HEK293 (cell line): ENCODE measurements around the gene SYNGR4.

ENCODE experiments used
- AEBP2 ChIP-seq: fragments of 450-650 bp; formaldehyde crosslinking; IDR thresholded peaks from 2 replicates; pipeline ENCODE4 v1.5.1; 2016; ENCODE audit warnings: missing biosample characterization, missing genetic modification characterization, borderline replicate concordance
- ATF2 ChIP-seq: fragments of 450-650 bp; formaldehyde crosslinking; IDR thresholded peaks from 2 replicates; pipeline ENCODE4 v1.5.1; 2016; ENCODE audit warnings: missing biosample characterization, missing genetic modification characterization, low read depth
- EGR2 ChIP-seq: fragments of 450-650 bp; formaldehyde crosslinking; IDR thresholded peaks from 2 replicates; pipeline ENCODE4 v1.5.1; 2016; ENCODE audit warnings: low read depth, missing biosample characterization, missing genetic modification characterization
- HIC1 ChIP-seq: fragments of 450-650 bp; formaldehyde crosslinking; IDR thresholded peaks from 2 replicates; pipeline ENCODE4 v1.5.1; 2016; ENCODE audit warnings: missing biosample characterization, missing genetic modification characterization
- KLF10 ChIP-seq: fragments of 450-650 bp; IDR thresholded peaks from 2 replicates; pipeline ENCODE4 v1.5.1; 2018; ENCODE audit warnings: missing biosample characterization, mild to moderate bottlenecking, missing genetic modification characterization
- KLF9 ChIP-seq: fragments of 450-650 bp; formaldehyde crosslinking; IDR thresholded peaks from 2 replicates; pipeline ENCODE4 v1.5.1; 2016; ENCODE audit warnings: missing biosample characterization, missing genetic modification characterization, low read depth
- OVOL3 ChIP-seq: fragments of 450-650 bp; formaldehyde crosslinking; IDR thresholded peaks from 2 replicates; pipeline ENCODE4 v1.5.1; 2016; ENCODE audit warnings: missing biosample characterization, missing genetic modification characterization
- SCRT1 ChIP-seq: fragments of 450-650 bp; formaldehyde crosslinking; IDR thresholded peaks from 2 replicates; pipeline ENCODE4 v1.5.1; 2016; ENCODE audit warnings: missing biosample characterization, missing genetic modification characterization, borderline replicate concordance
- ZFHX2 ChIP-seq: fragments of 450-650 bp; formaldehyde crosslinking; conservative IDR thresholded peaks from 2 replicates; pipeline ENCODE4 v1.5.1; 2016; ENCODE audit warnings: missing biosample characterization, missing genetic modification characterization
- ZNF239 ChIP-seq: fragments of 450-650 bp; formaldehyde crosslinking; IDR thresholded peaks from 2 replicates; pipeline ENCODE4 v1.5.1; 2016; ENCODE audit warnings: missing biosample characterization, missing genetic modification characterization
- ZNF292 ChIP-seq: fragments of 450-650 bp; formaldehyde crosslinking; IDR thresholded peaks from 2 replicates; pipeline ENCODE4 v1.5.1; 2016; ENCODE audit warnings: low read depth, missing biosample characterization, missing genetic modification characterization, borderline replicate concordance
- ZNF366 ChIP-seq: fragments of 450-650 bp; formaldehyde crosslinking; conservative IDR thresholded peaks from 2 replicates; pipeline ENCODE4 v1.5.1; 2016; ENCODE audit warnings: missing biosample characterization, missing genetic modification characterization
- ZNF391 ChIP-seq: fragments of 450-650 bp; formaldehyde crosslinking; IDR thresholded peaks from 2 replicates; pipeline ENCODE4 v1.5.1; 2016; ENCODE audit warnings: low read depth, missing biosample characterization, missing genetic modification characterization, borderline replicate concordance
- ZNF394 ChIP-seq: fragments of 450-650 bp; formaldehyde crosslinking; IDR thresholded peaks from 2 replicates; pipeline ENCODE4 v1.5.1; 2016; ENCODE audit warnings: missing biosample characterization, missing genetic modification characterization, mild to moderate bottlenecking, moderate library complexity, borderline replicate concordance
- ZNF449 ChIP-seq: fragments of 450-650 bp; formaldehyde crosslinking; IDR thresholded peaks from 2 replicates; pipeline ENCODE4 v1.5.1; 2017; ENCODE audit warnings: missing biosample characterization, mild to moderate bottlenecking, missing genetic modification characterization, moderate library complexity
- ZNF514 ChIP-seq: fragments of 450-650 bp; formaldehyde crosslinking; IDR thresholded peaks from 2 replicates; pipeline ENCODE4 v1.5.1; 2016; ENCODE audit warnings: missing biosample characterization, missing genetic modification characterization
- ZNF639 ChIP-seq: fragments of 450-650 bp; formaldehyde crosslinking; IDR thresholded peaks from 2 replicates; pipeline ENCODE4 v1.5.1; 2016; ENCODE audit warnings: missing biosample characterization, missing genetic modification characterization
- ZNF654 ChIP-seq: fragments of 450-650 bp; formaldehyde crosslinking; IDR thresholded peaks from 2 replicates; pipeline ENCODE4 v1.5.1; 2016; ENCODE audit warnings: low read depth, missing biosample characterization, missing genetic modification characterization
- TF ChIP-seq, protein P1 (sequence below): sonication (generic); formaldehyde crosslinking; IDR thresholded peaks from 2 replicates; pipeline ENCODE4 v1.8.1; 2022; ENCODE audit warnings: mild to moderate bottlenecking, moderate library complexity, missing genetic modification reagents
- TF ChIP-seq, protein P2 (sequence below): fragments of 450-650 bp; formaldehyde crosslinking; IDR thresholded peaks from 2 replicates; pipeline ENCODE4; 2016; ENCODE audit warnings: missing biosample characterization, missing genetic modification characterization
- TF ChIP-seq, protein P3 (sequence below): IDR thresholded peaks from 2 replicates; pipeline ENCODE4 v1.6.1; 2011; ENCODE audit warnings: mild to moderate bottlenecking, low read depth, low read length, borderline replicate concordance
- TF ChIP-seq, protein P4 (sequence below): fragments of 450-650 bp; formaldehyde crosslinking; IDR thresholded peaks from 2 replicates; pipeline ENCODE4 v1.5.1; 2016; ENCODE audit warnings: missing biosample characterization, missing genetic modification characterization

SYNGR4 gene

GRCh38 chr19:48321622-48322591 lies 42.3 kb upstream of the SYNGR4 start (continued):
- peak; percentile 90 for TF ChIP-seq KLF10 (tag by site-specific recombination)
- TF ChIP-seq KLF9 (tag by site-specific recombination): peak; percentile 100
- no peak for TF ChIP-seq ZNF394
- no peak for TF ChIP-seq ZNF639 (tag by site-specific recombination)
- TF ChIP-seq ZNF391 (tag by site-specific recombination): no peak; the same call in 1 of the 2 replicates
- no peak for TF ChIP-seq ZNF239 (tag by site-specific recombination)
- peak; percentile 99 for TF ChIP-seq HIC1 (tag by site-specific recombination)
- TF ChIP-seq OVOL3: peak; percentile 78
- TF ChIP-seq, protein P1, sequence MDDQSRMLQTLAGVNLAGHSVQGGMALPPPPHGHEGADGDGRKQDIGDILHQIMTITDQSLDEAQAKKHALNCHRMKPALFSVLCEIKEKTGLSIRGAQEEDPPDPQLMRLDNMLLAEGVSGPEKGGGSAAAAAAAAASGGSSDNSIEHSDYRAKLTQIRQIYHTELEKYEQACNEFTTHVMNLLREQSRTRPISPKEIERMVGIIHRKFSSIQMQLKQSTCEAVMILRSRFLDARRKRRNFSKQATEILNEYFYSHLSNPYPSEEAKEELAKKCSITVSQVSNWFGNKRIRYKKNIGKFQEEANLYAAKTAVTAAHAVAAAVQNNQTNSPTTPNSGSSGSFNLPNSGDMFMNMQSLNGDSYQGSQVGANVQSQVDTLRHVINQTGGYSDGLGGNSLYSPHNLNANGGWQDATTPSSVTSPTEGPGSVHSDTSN (CRISPR knock-in tag): 0 out of 2 replicates have a peak, but pooled peaks have one; percentile 48
- no peak for TF ChIP-seq ZNF292 (tag by site-specific recombination)
- TF ChIP-seq ZNF449 (tag by site-specific recombination): peak; percentile 58; the same call in 1 of the 2 replicates
- peak; percentile 99 for TF ChIP-seq ZFHX2 (tag by site-specific recombination)
- no peak for TF ChIP-seq ATF2 (tag by site-specific recombination)
- TF ChIP-seq ZNF654 (tag by site-specific recombination): no peak
- no peak for TF ChIP-seq AEBP2 (tag by site-specific recombination)
- no peak for TF ChIP-seq ZNF514
- TF ChIP-seq, protein P2, sequence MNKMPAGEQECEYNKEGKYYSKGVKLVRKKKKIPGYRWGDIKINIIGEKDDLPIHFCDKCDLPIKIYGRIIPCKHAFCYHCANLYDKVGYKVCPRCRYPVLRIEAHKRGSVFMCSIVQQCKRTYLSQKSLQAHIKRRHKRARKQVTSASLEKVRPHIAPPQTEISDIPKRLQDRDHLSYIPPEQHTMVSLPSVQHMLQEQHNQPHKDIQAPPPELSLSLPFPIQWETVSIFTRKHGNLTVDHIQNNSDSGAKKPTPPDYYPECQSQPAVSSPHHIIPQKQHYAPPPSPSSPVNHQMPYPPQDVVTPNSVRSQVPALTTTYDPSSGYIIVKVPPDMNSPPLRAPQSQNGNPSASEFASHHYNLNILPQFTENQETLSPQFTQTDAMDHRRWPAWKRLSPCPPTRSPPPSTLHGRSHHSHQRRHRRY (tag by site-specific recombination): no peak
- TF ChIP-seq, protein P3, sequence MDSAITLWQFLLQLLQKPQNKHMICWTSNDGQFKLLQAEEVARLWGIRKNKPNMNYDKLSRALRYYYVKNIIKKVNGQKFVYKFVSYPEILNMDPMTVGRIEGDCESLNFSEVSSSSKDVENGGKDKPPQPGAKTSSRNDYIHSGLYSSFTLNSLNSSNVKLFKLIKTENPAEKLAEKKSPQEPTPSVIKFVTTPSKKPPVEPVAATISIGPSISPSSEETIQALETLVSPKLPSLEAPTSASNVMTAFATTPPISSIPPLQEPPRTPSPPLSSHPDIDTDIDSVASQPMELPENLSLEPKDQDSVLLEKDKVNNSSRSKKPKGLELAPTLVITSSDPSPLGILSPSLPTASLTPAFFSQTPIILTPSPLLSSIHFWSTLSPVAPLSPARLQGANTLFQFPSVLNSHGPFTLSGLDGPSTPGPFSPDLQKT: no peak; the same call in 1 of the 2 replicates
- no peak for TF ChIP-seq SCRT1 (tag by site-specific recombination)
- TF ChIP-seq, protein P4, sequence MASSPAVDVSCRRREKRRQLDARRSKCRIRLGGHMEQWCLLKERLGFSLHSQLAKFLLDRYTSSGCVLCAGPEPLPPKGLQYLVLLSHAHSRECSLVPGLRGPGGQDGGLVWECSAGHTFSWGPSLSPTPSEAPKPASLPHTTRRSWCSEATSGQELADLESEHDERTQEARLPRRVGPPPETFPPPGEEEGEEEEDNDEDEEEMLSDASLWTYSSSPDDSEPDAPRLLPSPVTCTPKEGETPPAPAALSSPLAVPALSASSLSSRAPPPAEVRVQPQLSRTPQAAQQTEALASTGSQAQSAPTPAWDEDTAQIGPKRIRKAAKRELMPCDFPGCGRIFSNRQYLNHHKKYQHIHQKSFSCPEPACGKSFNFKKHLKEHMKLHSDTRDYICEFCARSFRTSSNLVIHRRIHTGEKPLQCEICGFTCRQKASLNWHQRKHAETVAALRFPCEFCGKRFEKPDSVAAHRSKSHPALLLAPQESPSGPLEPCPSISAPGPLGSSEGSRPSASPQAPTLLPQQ: peak; percentile 16; the same call in 1 of the 2 replicates
- TF ChIP-seq EGR2 (tag by site-specific recombination): peak; percentile 98
- peak; percentile 25; the same call in 1 of the 2 replicates for TF ChIP-seq ZNF366
